Parathyroid adenoma (tissue), 2 donors: Measurements from ENCODE around the gene CSAD.

ENCODE experiments used
- H2AFZ ChIP-seq: fragments of 300-600 bp; sonication (generic); one replicate; pipeline ENCODE4 v1.7.0; 2017; ENCODE audit warnings: antibody characterized with exemption, mild to moderate bottlenecking
- H3K27ac ChIP-seq: fragments of 300-600 bp; sonication (generic); one replicate; pipeline ENCODE4 v1.7.0; 2017
- H3K27me3 ChIP-seq: fragments of 300-600 bp; sonication (generic); one replicate; pipeline ENCODE4 v1.7.0; 2017; ENCODE audit warnings: low read length; ENCODE audit not compliant: control insufficient read depth, insufficient read depth
- H3K36me3 ChIP-seq: fragments of 300-600 bp; sonication (generic); one replicate; pipeline ENCODE4 v1.7.0; 2017; ENCODE audit warnings: low read length; ENCODE audit not compliant: control insufficient read depth, insufficient read depth
- H3K4me1 ChIP-seq: fragments of 300-600 bp; sonication (generic); one replicate; pipeline ENCODE4 v1.7.0; 2017; ENCODE audit warnings: control low read depth
- H3K4me2 ChIP-seq: fragments of 300-600 bp; sonication (generic); one replicate; pipeline ENCODE4 v1.7.0; 2017; ENCODE audit warnings: low read length
- H3K4me3 ChIP-seq: fragments of 300-600 bp; sonication (generic); one replicate; pipeline ENCODE4 v1.7.0; 2017; ENCODE audit warnings: low read depth, low read length
- H3K79me2 ChIP-seq: fragments of 300-600 bp; sonication (generic); one replicate; pipeline ENCODE4 v1.7.0; 2017; ENCODE audit warnings: control low read depth
- H3K9ac ChIP-seq: fragments of 300-600 bp; sonication (generic); one replicate; pipeline ENCODE4 v1.7.0; 2017; ENCODE audit warnings: mild to moderate bottlenecking
- H3K9me3 ChIP-seq: fragments of 300-600 bp; sonication (generic); one replicate; pipeline ENCODE4 v1.7.0; 2017; ENCODE audit warnings: low read length; ENCODE audit not compliant: control insufficient read depth
- CTCF ChIP-seq: fragments of 300-600 bp; sonication (generic); IDR thresholded peaks from one replicate; pipeline ENCODE4 v1.7.0; 2017; ENCODE audit warnings: antibody characterized with exemption, mild to moderate bottlenecking
- donor health status: primary hyperparathyroidism.

Gene CSAD

GRCh38 chr12:53131844-53132243 is 48.9 kb downstream of the CSAD start:
- H3K36me3 ChIP-seq, result no peaks in the 10 kb centered on the region
- no peaks in the 10 kb centered on the region for H3K9me3 ChIP-seq

GRCh38 chr12:53128780-53129569 is 51.8 kb downstream of the CSAD start:
- Histone ChIP-seq H3K4me2 (no peak overlapping the region), H3K4me1 (no peaks in the 10 kb centered on the region), H3K4me3 (no peak overlapping the region), H3K36me3 (no peaks in the 10 kb centered on the region), H3K9me3 (no peaks in the 10 kb centered on the region), H3K27ac (no peak overlapping the region), H3K9ac (no peak overlapping the region), H3K79me2 (no peaks in the 10 kb centered on the region), H3K27me3 (no peaks in the 10 kb centered on the region), H2AFZ (no peak overlapping the region)
- no peak for TF ChIP-seq CTCF

More at GRCh38 chr12:53131844-53132243, 48.9 kb downstream of the CSAD start:
- H2AFZ ChIP-seq, result no peak overlapping the region
- no peak overlapping the region for H3K9ac ChIP-seq
- TF ChIP-seq CTCF, result no peak
- H3K4me2 ChIP-seq, result no peak overlapping the region
- no peaks in the 10 kb centered on the region for H3K79me2 ChIP-seq
- H3K4me1 ChIP-seq, result no peaks in the 10 kb centered on the region
- H3K27me3 ChIP-seq, result no peaks in the 10 kb centered on the region
- no peak overlapping the region for H3K27ac ChIP-seq
- no peak overlapping the region for H3K4me3 ChIP-seq

GRCh38 chr12:53127169-53127568 is 53.6 kb downstream of the CSAD start:
- no peak overlapping the region for H3K4me2 ChIP-seq
- H3K4me1 ChIP-seq, result no peaks in the 10 kb centered on the region
- no peaks in the 10 kb centered on the region for H3K9me3 ChIP-seq
- no peak overlapping the region for H3K9ac ChIP-seq
- TF ChIP-seq CTCF, result no peak
- no peak overlapping the region for H3K4me3 ChIP-seq
- no peaks in the 10 kb centered on the region for H3K36me3 ChIP-seq
- no peak overlapping the region for H3K27ac ChIP-seq
- H3K27me3 ChIP-seq, result no peaks in the 10 kb centered on the region
- no peaks in the 10 kb centered on the region for H3K79me2 ChIP-seq
- H2AFZ ChIP-seq, result no peak overlapping the region

GRCh38 chr12:53124352-53124723 is 56.4 kb downstream of the CSAD start:
- Histone ChIP-seq H3K27me3 (no peaks in the 10 kb centered on the region), H3K4me1 (no peaks in the 10 kb centered on the region), H3K79me2 (no peaks in the 10 kb centered on the region), H2AFZ (no peak overlapping the region), H3K4me2 (no peak overlapping the region), H3K9ac (no peak overlapping the region), H3K27ac (no peak overlapping the region), H3K9me3 (no peaks in the 10 kb centered on the region), H3K36me3 (no peaks in the 10 kb centered on the region), H3K4me3 (no peak overlapping the region)
- no peak for TF ChIP-seq CTCF
